Anterior cingulate cortex (tissue), 58 donors: ENCODE measurements around the gene OXLD1.

Source experiments
- DNase-seq, 58 donors: peaks; one replicate each; lab custom pipeline; 2025; lab: John Stamatoyannopoulos, UW

The OXLD1 gene

DNA sequence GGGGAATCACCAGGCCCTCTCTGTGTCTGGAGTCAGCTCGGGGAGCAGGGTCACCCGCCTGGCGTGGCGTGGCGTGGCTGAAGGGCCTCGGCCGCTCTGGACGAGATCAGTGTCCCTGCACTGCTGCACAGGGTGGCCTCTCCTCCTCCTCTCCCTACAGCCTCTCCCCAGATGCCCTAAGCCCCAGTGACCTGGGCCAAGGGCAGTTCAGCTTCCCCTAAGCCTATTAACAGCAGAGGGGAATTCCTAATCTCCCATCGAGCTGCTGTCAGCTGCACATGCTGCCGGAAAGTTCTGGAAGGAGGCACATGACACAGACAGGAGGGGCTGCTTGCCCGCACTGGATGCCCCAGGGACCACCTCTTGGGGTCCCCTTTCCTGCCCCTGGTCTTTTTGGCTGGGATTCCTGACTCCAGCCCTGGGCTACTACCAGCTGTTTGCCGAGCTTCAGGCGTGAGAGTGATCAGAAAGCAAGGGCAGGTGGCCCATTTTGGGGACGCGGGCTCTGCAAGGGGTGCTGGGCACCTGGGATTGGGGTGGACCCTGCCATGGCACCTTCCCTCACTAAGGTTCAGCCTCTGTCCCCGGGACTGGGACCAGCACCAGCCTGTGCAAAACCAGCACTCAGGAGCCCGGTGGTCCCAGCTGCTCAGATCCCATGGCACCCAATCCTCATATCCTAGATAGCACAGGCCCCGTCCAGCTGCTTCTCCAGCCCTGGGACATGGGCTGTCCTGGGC is 10.9 kb downstream of the OXLD1 start:
- DNase-seq: no peak

DNA sequence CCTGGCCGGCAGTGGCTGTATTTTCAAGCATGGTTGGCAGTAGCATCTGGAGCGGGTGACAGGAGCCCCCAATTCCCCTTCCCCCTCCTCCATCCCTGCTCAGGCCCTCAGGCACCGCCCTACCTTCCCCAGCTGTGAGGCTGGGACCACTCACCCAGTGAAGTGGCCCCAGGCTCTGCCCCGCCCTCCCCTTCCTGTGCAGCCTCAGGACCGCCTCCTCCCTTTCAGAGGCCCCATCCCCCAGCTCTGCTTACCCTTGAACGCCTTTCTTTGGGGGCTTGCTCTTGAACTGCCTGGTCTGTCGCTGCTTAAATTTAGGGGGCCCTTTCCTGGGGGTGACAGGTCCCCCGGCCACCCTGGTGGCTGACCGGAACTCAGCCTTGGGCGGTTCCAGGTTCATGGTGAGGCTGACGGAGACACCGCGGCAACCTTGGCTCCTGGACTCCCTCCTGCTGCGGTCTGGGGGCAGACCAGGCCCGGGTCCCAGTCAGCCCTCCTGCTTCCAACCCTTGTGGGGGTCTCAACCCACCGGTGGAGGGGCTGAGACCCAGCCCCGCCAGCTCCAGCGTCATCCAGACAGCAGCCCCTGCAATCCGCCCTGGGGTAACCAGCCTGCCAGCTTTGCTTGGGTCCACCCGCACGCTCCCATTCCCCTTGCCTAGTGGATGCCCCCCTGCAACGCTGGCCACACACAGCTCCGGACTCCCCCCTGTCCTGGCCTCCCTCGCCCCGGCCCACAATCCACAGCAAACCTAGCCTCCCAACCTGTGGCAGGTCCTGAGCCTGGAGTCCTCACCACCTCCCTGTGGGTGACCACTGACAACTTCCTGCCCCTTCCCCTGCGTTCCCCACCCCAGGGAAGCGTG is 13.3 kb downstream of the OXLD1 start:
- DNase-seq: no peak

DNA sequence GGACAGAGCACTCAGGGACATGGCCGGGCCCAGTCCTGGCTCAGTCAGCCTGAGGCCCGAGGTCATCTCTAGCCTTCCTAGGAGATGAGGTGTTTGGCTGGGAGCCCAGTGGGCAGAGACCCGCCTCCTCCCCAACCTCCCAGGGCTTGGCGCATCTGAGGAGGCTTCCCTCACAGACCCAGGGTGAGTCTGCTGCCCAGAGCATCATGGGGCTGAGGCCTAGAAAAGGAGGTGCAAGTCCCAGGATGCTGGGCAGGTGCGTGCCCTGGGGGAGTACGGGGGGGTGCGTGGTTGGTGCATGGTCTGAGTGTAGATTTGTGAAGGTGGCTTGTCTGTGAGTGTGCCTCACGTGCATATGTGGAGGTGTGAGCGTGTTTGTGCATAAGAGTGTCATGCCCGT is 14.7 kb downstream of the OXLD1 start:
- no peak for DNase-seq

- DNase-seq: no peak
These were observed 15.5 kb downstream of the OXLD1 start for GRCh38 chr17:81650951-81651350.

DNA sequence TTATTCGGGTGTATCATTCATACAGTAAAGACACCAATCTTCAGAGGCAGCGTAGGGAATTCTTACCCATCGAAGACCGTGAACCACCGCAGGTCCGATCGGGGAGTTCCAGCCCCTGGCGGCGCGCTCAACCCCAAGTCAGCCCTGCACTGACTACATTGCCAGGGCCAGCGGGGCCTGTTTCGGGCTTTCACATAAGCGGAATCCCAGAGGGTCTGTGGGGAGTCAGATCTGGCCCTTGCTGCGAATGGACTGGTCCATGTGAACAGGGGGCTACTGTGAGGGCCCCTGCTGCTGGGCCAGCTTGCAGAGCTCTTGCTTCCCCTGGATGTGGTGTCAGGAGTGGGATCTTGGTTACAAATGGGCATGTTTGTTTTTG is 17.7 kb downstream of the OXLD1 start:
- no peak for DNase-seq

GRCh38 chr17:81648013-81648706 is 18.2 kb downstream of the OXLD1 start:
- DNase-seq: no peak

- DNase-seq: no peak
These were observed 18.8 kb downstream of the OXLD1 start for GRCh38 chr17:81647640-81648012.

GRCh38 chr17:81646869-81647600 is 19.4 kb downstream of the OXLD1 start:
- no peak for DNase-seq

DNA sequence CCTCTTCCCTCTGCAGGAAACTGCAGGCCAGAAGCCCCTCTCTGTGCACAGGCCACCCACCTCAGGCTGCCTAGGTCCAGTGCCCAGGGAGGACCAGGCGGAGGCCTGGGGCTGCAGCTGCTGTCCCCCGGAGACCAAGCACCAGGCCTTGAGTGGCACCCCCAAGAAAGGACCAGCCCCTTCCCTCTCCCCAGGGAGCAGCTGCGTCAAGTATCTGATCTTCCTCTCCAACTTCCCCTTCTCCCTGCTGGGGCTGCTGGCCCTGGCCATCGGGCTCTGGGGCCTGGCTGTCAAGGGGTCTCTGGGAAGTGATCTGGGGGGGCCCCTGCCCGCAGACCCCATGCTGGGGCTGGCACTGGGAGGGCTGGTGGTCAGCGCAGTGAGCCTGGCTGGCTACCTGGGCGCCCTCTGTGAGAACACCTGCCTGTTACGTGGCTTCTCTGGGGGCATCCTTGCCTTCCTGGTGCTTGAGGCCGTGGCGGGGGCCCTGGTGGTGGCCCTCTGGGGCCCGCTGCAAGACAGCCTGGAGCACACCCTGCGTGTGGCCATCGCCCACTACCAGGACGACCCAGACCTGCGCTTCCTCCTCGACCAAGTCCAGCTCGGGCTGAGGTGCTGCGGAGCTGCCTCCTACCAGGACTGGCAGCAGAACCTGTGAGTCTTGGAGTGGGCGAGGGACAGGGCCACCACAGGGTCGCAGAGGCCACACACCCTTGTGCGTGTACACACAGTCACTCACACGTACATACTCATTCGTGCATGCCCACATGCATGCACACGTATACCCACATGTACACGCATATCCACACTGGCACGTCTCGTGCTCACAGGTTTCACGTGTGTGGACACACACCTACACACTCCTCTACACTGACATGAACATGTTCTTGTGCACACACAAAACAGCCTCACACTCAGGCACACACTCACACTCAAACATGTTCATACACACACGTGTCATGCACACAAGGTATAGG is 21.1 kb downstream of the OXLD1 start:
- no peak for DNase-seq

GRCh38 chr17:81644496-81644895 is 21.9 kb downstream of the OXLD1 start:
- DNase-seq: no peak

- DNase-seq: no peak
These were observed 24.4 kb downstream of the OXLD1 start for GRCh38 chr17:81641825-81642489.

- DNase-seq: no peak
These were observed 26.4 kb downstream of the OXLD1 start for GRCh38 chr17:81640011-81640410.

- DNase-seq: no peak
These were observed 27.7 kb downstream of the OXLD1 start for GRCh38 chr17:81638683-81639082.

DNA sequence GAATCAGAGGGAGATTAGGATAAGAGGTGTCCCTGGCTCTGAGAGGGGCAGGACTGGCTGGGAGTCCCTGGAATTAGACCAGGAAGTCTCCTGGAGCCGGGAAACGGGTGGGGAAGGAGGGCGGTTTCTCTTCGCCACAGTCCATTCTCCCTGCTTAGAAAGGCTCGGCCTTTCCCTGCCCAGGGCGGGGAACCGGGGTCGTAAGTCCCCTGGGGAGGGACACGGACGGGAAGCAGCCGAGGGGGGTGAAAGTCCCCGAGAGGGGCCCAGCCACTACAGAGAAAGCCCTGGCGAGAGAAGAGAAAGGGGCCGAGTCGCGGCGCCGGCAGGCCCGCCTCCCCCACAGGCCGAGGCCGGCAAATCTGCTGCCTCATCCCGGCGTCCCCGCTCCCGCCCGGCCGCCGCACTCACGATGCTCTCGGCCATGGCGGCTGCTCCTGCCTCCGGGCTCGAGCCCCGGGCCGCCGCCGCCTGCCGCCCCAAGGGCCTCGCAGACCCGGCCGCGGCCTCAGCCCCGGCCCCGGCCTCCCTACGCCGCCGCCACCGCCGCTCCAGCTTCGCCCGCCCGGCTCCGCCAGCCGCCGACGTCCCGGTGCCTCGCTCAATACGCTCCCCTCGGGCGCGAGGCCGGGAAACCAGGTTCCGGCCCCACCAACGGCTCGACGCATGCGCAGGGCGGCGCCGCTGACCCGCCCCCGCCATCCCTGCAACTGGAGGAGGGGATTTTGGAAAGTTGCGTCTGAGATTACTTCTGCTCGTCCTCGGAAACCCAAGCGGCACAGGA is 29.7 kb downstream of the OXLD1 start, which contains the start of the genes NPLOC4 and TSPAN10:
TSS of gene NPLOC4 (minus strand) at position 608 of the 784 bp plus-strand sequence. CDS start at position 426, 182 bp downstream.
TSS of gene TSPAN10 (plus strand) at position 692 of the 784 bp plus-strand sequence. CDS start 5,217 bp downstream, outside the sequence.
- DNase-seq: peak in 57 of 58 donors; percentile 33 to 88 (median 74)

- DNase-seq: peak in 1 of 58 donors; percentile 21
These were observed 30.4 kb downstream of the OXLD1 start for GRCh38 chr17:81635973-81636504.

- DNase-seq: no peak
These were observed 31.0 kb downstream of the OXLD1 start for GRCh38 chr17:81635431-81635830.

DNA sequence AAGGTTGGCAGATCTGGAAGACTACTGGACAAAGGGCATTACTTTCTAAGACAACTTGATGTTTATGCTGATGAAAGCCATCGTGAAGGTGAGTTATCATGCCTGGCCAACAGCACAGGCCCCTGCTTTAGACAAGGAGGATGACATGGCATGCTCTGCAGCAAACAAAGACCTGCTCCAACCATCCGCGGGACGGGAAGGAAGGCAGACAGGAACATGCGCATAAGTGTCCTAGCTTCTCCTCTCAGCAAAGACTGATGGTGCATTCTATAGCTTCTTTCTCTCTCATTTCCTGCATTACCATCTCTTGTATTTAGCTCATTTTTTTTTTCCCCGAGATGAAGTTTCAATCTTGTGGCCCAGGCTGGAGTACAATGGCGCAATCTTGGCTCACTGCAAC is 34.9 kb downstream of the OXLD1 start:
- no peak for DNase-seq
